GM21723 (cell line): ENCODE data around the gene GJA4.
"Not testable (repeated sequence)": the region's sequence is repeated elsewhere in the genome, so short reads cannot be mapped to it uniquely, and the experiment has no call there.

Experiments
- ATAC-seq: cut with Tn5 transposase; IDR thresholded peaks from one replicate; pipeline ENCODE4 v1.9.1; 2021; ENCODE audit warnings: mild to moderate bottlenecking, moderate library complexity; ENCODE audit not compliant: unreplicated experiment

GJA4 gene

DNA sequence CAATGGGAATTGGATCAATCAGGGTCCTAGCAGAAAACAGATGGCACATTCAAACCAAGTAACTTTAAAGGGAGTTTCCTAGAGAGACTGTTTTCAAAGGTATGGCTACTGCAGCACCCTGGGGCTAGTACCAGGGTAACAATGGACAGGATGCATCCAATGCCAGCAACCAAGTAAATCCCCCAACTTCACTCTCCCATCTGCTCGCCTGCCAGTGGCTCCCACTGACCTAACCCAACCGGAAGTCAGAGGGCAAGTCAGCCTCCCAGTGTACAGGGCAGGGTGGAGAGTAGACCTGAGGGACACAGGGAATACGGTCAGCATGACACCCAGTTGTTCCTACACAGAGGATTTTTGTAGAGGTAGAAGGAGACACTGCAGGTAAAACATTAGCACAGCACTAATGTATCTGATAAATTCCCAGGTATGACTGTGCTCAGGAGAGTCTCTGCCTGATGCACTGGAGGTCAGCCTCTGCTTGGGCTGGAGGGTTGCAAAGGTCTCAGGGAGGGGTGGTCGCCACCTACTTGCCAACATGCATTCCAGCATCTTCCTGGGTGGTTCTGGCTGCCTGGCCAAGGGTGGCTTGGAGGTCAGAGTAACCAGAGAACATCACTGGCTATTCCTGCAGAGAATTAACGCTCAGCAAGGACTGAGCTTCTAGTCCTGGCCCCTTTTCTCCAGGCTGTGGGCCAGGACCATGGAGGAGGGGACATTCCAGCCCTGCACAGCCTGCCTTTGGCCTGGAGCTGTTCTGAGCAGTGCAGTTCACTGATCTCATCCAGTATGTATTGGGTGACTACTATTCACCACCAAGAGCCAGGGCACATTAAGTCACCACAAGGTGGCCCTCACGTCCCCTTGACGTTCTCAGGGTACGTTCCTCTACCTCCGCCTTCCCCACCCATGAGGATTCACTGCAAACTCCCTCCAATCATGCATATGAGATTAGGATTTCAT is 5.1 kb upstream of the GJA4 start:
- no peak for ATAC-seq

DNA sequence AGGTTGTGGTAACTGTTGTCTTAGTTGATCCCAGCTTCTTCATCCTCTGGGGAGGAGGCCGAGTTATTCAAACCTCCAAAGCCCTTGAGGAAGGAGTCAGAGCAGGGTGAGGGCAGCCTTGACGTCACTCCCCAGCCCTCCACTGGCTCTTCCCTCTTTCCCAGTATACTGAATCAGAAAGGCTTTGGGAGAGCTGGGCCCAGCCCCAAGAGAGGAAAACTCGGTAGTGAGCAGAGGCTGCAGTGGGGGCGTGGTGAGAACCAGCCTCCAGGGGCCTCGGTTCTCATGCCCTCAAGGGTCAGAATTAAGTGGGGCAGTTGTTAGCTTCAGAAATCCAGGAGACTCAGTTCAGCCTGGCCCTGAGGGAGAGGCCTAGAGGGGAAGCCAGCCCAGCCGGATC is 1.8 kb upstream of the GJA4 start:
- no peak for ATAC-seq

DNA sequence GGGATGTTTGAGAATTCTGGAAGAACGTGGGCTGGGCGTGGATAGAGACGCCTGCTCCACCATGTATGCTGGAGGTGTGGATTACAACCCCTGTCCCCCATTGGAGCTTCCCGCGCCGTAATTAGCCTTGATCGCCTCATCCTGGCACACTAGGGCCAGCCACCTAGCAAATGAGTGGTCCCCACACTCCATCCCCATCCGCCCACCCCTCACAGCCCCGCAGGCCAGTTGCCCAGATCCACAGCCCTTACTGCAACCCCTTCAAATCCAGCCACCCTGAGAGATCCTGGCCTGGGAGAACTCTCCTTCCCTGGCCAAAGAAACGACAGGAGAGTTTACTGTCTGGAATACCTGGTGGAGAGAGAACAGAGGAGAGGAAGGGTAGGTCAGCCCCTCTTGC is 375 bp upstream of the GJA4 start:
- no peak for ATAC-seq

DNA sequence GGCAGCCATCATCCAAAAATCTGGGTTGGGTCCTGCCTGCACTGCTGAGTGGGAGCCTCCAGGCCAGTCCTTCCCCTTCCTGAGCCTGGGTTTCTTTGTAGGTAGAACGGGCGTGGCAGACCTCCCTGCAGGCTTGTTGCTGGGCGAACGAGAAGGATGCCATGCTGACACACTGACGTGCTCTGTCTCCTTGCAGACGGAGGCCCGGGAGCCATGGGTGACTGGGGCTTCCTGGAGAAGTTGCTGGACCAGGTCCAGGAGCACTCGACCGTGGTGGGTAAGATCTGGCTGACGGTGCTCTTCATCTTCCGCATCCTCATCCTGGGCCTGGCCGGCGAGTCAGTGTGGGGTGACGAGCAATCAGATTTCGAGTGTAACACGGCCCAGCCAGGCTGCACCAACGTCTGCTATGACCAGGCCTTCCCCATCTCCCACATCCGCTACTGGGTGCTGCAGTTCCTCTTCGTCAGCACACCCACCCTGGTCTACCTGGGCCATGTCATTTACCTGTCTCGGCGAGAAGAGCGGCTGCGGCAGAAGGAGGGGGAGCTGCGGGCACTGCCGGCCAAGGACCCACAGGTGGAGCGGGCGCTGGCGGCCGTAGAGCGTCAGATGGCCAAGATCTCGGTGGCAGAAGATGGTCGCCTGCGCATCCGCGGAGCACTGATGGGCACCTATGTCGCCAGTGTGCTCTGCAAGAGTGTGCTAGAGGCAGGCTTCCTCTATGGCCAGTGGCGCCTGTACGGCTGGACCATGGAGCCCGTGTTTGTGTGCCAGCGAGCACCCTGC is 1.4 kb downstream of the GJA4 start:
- no peak for ATAC-seq

DNA sequence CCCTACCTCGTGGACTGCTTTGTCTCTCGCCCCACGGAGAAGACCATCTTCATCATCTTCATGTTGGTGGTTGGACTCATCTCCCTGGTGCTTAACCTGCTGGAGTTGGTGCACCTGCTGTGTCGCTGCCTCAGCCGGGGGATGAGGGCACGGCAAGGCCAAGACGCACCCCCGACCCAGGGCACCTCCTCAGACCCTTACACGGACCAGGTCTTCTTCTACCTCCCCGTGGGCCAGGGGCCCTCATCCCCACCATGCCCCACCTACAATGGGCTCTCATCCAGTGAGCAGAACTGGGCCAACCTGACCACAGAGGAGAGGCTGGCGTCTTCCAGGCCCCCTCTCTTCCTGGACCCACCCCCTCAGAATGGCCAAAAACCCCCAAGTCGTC is 2.0 kb downstream of the GJA4 start:
- no peak for ATAC-seq

DNA sequence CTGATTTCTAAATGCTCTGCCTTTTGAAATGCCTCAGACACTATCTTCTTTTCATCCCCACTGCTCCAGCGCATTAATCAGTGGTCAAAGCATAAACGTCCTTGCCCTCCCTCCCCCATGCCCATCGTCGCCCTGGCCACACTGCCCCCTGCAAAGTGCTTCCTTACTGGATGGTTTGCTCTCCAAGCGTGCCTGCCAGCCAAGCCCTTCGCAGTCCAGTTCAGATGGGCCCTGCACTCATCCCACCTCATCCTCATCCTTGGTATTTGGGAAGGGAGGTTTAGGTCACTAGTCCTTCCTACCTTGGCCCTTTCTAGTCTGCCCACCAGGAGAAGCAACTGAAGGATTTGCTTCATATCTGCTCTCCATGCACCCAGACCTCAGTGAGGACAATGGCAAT is 3.1 kb downstream of the GJA4 start:
- no peak for ATAC-seq

DNA sequence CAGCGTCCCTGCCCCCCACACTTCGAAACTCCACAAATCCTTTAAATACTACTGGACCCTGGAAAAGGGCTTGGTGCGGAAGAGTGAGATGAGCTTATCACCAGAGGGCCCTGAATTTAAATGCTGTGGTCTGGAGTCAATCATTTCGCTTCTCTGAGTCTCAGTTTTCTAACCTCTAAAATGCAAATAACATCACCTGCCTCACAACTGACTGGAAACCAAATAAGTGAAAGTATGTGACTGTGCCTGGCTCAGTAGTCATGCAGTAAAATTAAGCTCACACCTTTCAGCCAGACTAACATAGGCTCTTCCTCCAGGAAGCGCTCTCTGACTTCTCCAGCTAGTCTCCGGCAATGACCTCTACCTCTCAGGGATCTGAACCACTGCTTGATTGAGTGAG is 4.2 kb downstream of the GJA4 start:
- no peak for ATAC-seq

DNA sequence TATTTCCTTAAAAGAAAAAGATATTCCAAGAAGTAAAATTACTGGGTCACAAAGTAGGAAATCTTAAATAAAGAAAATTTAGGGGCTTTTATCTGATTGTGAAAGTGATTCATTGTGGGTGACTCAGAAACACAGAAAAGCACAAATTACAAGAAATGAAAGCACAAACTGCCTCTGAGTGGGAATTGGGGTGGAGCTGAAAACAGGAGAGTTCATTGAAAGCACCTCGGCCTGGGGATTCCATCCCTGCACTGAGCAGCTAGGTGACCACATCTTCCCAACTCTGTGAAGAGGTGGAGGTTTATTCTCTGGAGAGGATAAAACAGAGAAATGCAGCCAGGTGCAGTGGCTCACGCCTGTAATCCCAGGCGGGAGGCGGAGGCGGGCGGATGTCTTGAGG is 7.4 kb downstream of the GJA4 start:
- no peak for ATAC-seq

DNA sequence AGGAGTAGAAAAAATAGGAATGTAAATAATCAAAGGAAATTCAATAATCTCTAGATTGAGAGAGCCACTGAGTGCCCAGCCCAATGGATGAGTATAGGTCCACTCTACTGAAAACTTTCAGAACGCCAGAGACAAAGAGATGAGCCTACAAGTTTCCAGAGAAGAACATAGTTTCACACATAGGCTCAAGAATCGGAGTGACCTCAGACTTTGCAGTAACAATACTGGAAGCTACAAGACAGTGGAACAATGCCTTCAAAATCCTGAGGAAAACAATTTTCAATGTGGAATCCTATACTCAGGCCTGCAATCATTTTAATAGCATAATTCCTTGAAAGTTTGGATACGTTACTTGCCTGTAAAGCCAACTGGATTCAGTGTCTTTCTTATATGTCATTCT is 11.0 kb downstream of the GJA4 start:
- no peak for ATAC-seq

DNA sequence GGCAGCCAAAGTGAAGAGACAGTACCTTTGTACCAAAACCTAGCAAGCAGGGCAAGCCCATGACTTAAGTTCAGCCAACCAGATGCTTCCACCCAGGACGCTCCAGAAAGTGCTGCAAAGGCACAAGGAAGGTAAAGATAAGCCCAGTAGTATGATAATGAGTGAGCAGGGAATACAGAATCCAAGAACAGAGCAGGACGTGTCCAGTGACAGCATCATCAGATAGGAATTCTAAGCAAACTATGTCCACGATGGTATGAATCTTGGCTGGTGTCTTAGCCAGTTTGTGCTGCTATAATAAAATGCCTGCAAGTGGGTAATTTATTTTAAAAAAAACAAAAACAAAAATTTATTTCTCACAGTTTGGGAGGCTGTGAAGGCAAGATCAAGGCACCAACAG is 13.6 kb downstream of the GJA4 start:
- no peak for ATAC-seq

DNA sequence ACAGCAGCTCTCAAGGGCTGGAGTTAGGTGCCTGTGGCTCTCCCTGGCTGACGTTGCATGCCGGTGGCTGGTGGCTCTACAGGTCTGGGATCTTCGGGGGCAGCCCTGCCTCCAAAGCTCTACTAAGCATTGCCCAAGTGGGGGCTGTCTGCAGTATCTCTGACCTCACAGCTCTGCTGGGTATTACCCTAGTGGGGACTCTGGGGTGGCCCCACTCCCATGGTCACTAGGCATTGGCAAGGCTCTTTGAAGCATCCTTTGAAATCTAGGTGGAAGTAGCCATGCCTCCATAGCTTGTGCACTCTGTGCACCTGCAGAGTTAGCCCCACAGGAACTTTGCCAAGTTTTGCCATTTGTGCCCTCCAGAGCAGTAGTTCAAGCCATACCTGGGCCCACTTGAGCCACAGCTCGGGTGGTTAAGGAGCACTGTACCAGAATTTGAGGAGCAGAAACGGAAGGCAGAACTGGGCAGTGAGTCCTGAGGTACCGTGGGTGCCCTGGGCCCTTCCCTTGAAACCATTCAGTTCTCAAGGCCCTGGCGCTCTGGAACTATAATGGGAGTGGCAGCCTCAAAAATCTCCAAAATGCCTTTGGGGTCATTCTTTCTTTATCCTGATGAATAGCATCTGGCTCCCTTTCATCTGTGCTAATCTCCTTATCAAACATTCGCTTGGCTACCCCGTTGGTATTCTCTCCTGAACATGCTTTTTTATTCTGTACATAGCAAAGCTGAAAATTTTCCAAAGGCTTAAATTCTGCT is 15.4 kb downstream of the GJA4 start:
- no peak for ATAC-seq

DNA sequence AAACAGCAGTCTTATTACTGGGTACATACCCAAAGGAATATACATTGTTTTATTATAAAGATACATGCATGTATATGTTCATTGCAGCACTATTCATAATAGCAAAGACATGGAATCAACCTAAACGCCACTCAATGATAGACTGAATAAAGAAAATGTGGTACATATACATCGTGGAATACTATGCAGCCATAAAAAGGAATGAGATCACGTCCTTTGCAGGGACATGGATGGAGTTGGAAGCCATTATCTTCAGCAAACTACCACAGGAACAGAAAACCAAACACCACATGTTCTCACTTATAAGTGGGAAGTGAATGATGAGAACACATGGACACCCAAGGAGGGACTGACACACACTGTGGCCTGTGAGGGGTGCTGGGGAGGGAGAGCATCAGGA is 18.0 kb downstream of the GJA4 start:
- ATAC-seq, result not testable (repeated sequence)

DNA sequence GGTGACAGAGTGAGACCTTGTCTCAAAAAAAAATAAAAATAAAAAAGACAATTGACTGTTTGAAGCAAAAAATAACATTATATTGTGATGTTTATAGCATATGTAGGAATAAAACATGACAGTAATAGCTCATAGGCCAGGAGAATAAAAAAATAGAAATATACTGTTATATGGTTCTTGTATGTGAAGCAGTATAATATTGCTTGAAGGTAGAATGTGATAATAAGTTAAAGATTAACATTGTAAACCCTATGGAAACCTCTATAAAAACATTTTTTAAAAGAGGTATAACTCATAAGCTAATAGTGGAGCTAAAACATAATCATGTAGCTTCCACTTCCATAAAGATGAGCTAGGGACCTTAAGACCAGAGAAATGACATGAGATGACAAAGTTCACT is 23.5 kb downstream of the GJA4 start:
- no peak for ATAC-seq

DNA sequence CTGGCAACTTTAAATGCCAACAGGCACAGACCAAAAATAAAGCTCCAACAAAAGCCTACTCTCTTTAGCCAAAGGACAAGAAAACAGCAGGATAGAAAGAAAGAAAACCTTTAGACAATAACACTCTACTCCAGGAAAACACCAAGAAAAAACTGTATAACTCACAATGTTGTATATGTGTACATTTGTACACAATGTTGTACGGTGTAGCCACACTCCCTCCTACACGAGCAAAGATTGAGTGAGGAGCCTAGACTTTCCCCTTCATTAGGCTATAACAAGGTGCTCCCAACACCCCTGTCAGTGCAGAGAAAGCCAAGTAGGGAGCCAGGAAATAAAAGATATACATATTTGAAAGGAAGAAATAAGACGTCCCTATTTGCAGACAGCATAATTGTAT is 24.0 kb downstream of the GJA4 start:
- no peak for ATAC-seq

DNA sequence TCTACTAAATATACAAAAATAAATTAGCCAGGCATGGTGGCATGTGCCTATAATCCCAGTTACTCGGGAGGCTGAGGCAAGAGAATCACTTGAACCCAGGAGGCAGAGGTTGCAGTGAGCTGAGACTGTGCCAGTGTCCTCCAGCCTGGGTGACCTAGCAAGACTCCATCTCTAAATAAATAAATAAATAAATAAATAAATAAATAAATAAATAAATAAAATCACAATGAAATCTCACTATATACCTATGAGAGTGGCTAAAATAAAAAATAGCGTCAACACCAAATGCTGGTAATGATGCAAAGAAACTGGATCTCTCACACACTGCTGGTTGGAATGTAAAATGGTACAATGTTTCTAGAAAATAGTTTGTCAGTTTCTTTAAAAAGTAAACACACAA is 26.1 kb downstream of the GJA4 start:
- not testable (repeated sequence) for ATAC-seq

DNA sequence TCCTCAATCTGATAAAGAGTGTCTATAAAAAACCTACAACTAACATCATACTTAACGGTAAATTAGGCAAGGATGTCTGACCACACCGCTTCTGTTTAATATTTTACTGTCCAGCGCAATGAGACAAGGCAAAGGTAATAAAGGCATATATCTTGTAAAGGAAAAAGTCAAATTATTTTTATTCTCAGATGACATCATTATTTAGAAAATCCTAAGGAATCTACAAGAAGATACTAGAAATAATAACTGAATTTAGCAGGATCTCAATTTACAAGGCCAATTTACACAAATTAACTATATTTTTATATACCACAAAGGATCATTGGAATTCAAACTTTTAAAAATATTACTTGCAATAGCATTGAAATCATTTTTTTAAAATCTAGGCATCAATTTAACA is 29.4 kb downstream of the GJA4 start:
- no peak for ATAC-seq

DNA sequence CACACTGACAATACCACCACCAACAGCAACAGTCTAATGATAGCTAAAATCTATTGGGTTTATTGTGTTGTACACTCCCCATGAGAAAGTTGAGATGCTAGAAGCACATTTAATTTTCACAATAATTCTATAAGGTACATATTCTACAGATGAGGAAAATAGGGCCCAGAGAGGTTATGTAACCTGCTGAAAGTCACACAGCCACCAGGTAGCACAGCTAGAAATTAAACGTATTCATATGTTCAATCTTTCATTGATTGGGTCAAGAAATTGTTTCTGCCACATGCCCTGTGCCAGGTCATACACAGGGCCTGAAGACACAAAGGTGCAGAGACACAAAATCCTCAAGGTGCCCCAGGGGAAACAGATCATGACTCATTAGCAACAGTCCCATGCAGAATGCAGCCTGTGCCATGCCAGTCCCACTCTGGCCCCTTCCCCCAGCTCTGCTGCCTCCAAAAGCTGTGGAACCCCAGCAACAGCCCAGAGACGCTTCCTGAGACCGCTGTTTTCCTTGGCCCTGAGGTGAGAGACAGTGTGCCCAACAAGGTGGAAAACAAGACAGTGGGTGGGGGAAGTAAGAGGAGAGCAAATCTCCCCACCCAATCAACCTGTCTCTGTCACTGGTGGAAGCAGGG is 32.1 kb downstream of the GJA4 start:
- ATAC-seq, result no peak

DNA sequence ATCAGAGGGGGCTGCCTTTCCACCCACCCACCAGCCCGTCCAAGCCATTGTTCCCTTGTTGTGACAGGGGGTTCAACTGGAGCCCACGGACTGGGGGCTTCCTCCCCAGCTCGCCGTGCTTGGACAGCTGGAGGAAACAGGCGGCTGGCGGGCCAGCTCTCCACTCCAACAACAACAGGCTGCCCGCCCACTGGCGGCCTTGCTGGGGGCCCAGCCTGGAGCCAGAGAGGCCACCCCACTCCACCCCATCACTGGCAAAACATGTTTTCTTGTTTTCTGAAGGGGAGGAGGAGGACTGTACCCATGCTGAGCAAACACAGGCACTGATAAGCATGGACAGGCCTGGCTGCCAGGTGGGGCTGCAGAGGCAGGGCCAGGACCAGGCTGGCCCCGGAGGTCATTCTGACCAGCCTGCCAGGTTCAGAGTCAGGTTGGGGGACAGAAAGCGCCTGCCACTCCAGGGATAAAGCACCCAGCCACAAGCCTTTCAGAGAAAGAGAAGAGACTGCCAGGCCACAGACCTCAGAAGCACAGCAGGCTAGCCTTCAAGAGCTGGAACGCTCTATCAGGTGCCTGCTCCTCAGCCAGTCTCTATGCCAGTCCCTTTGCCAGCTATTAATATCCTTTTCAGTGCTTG is 32.8 kb downstream of the GJA4 start:
- ATAC-seq, result no peak

DNA sequence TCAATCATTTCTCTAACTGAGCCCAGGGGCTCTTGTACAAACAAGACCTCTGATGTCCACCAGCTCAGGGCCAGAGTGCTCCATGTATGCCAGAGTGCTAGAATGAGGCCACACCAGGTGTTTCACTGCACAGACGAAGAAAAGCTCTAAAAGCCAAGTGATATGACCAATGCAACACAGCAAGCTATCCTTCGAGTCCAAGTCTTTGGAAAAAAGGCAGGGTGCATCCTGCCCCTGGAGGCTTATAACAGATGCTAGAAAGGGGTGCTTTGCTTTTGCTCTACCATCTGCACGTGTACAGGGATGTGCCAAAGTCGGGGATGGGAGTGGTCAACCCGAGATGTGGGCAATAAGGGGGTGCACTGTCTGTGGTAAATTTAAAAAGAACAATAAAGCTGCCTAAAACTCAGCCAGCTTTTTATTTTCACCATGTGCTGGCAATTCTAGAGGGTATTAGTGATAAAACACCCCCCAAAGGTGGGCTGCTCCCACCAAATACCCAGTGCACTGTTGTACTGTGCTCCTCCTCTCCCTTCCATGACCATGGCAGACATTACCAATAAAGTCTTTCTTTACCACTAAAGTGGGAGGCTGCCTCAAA is 34.6 kb downstream of the GJA4 start:
- no peak for ATAC-seq

DNA sequence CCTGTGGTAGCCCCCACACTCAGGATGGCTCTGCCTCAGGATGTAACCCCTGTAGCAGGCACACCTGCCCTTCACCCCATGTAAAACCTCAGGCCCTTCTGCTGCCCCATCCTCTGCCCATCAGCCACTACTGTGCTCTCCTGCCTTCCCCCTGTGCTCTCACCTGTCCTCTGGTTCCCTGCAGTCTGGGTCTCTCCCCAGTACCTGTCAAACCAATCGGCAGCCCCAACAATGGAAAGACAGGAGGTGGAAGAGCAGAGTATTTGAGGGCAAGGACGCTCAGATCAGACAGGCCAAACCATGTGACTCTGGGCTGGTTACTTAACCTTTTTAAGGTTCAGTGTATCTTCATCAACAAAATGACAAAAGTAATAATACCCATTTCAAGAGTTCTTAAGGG is 35.8 kb downstream of the GJA4 start:
- ATAC-seq, result no peak
